Tibial artery (tissue), 4 donors: ENCODE results near the gene LBHD2.

Source experiments
- DNase-seq, 2 donors: peaks; one replicate each; pipeline ENCODE4 v3.0.0-alpha.2; 2019
- H3K27ac ChIP-seq, 2 donors: fragments of 200-600 bp; sonication (generic) in 1 of 2; 1 replicate in 1 of 2; 2 replicates in 1 of 2; pipeline ENCODE4 v1.5.1; 2018 to 2019; ENCODE audit warnings: mild to moderate bottlenecking in 1 of 2
- H3K27me3 ChIP-seq, 2 donors: fragments of 200-600 bp; sonication (generic) in 1 of 2; one replicate each; pipeline versions ENCODE4 v1.5.1 to v1.6.0; 2016 to 2019
- H3K36me3 ChIP-seq, 3 donors: fragments of 200-600 bp; sonication (generic) in 2 of 3; one replicate each; pipeline ENCODE4 v1.5.1; 2016 to 2019; ENCODE audit warnings: mild to moderate bottlenecking in 2 of 3
- H3K4me1 ChIP-seq, 4 donors: fragments of 200-600 bp; sonication (generic) in 2 of 4; 1 replicate in 3 of 4; 2 replicates in 1 of 4; pipeline ENCODE4 v1.5.1; 2016 to 2019
- H3K4me3 ChIP-seq, 2 donors: fragments of 200-600 bp; sonication (generic) in 1 of 2; 1 replicate in 1 of 2; 2 replicates in 1 of 2; pipeline ENCODE4 v1.5.1; 2018 to 2019; ENCODE audit warnings: mild to moderate bottlenecking in 2 of 2
- H3K9me3 ChIP-seq, 3 donors: fragments of 200-600 bp; sonication (generic) in 1 of 3; one replicate each; pipeline ENCODE4 v1.5.1; 2016 to 2019
- intact Hi-C: fragments of 100-400 bp; cut with DNase I; formaldehyde crosslinking; loops from one replicate; pipeline ENCODE4 v1.15.0; 2023; ENCODE audit warnings: low total_unique reads
- TF ChIP-seq, protein P1 (sequence below), 2 experiments: fragments of 200-600 bp in 1 of 2; fragments of 450-650 bp in 1 of 2; IDR thresholded peaks; one replicate each; pipeline ENCODE4 v1.5.1; 2017 to 2019; ENCODE audit warnings: antibody characterized with exemption in 2 of 2, mild to moderate bottlenecking in 1 of 2, moderate library complexity in 1 of 2

Gene LBHD2

DNA sequence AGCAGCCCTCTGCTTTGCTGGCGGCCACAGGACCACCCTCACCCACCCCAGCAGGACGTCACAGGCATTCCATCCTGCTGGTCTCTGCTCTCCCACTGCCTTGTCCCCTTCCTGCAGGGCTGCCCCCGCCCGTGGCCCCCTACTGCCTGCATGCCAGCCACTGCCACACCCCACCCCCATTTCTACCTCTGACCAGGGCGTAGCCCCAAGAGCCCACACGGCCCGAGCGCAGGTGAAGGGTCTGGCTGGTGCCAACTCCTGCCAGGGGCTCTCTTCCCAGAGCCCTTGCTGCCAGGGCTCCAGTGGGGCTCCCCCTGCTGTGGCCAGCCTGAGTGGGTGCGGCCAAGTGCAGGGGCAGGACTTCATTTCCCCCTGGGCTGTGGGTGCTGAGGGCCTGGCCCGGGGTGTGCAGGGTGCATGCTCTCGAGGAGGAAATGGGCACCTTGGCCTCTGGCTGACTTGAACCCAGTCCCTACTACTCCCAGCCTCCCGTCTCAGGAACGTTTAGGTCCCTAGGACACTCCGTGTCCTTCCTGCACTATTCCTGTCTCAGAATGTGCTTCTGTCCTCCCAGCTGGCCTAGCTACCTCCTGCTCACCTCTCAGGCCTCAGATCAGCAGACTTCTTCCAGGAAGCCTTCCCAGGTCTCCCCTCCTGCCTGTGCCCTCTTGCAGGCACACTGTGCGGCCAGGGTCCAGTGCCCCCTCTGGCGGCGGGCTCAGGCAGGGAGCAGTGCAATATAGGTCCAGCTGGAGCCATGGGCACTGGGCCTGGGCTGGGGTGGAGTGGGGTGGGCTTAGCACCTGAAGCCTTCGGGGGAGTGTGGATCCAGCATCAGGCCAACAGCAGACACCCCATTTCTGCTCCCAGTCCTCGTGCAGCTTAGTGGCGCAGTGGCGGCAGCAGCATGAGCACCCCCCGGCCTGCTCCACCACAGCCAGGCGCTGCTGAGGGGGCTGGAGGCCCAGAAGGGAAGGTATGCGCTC is 1.4 kb downstream of the LBHD2 start:
- Histone ChIP-seq H3K4me1 (peaks cover 0 to 7% (median 5%) of the 10 kb centered on the region in 4 donors), H3K9me3 (no peaks in the 10 kb centered on the region), H3K36me3 (no peaks in the 10 kb centered on the region), H3K27ac (no peak overlapping the region), H3K4me3 (no peak overlapping the region), H3K27me3 (peaks cover 0 to 81% of the 10 kb centered on the region in 2 donors)
- no peak for DNase-seq
- intact Hi-C loops: no loop called here
- TF ChIP-seq, protein P1, sequence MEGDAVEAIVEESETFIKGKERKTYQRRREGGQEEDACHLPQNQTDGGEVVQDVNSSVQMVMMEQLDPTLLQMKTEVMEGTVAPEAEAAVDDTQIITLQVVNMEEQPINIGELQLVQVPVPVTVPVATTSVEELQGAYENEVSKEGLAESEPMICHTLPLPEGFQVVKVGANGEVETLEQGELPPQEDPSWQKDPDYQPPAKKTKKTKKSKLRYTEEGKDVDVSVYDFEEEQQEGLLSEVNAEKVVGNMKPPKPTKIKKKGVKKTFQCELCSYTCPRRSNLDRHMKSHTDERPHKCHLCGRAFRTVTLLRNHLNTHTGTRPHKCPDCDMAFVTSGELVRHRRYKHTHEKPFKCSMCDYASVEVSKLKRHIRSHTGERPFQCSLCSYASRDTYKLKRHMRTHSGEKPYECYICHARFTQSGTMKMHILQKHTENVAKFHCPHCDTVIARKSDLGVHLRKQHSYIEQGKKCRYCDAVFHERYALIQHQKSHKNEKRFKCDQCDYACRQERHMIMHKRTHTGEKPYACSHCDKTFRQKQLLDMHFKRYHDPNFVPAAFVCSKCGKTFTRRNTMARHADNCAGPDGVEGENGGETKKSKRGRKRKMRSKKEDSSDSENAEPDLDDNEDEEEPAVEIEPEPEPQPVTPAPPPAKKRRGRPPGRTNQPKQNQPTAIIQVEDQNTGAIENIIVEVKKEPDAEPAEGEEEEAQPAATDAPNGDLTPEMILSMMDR (IDR thresholded peaks at IDR 0.05): no peak

DNA sequence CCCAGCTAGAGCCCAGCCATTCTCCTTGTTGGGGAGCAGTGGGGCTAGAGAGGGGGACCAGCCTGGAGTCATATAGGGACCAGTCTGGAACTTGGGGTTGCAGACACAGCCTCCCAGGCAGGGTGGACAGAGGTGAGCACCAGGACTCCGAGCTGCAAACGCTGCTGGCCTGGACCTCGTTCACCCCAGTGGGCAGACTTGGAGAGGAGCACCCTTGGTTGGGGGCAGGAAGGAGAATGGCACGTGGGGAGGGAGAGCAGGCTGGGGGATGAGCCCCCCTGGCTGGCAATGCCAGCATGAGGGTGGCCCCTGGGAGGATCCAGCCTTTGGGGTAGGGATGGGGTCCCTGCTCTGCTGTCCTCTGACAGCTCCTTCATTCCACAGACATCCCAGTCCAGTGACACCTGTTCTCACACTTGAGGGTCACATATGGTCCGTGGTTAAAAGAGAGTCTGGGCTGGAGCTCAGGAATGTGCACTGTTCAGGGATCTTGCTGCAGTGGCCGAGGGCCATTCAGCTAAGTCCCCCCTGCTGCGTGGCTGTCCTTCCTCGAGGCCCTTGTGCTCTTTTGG is 2.8 kb downstream of the LBHD2 start:
- intact Hi-C loops: no loop called here
- DNase-seq: no peak
- Histone ChIP-seq H3K27ac (no peak overlapping the region), H3K4me3 (no peak overlapping the region), H3K4me1 (peaks cover 0 to 20% (median 14%) of the 10 kb centered on the region in 4 donors), H3K9me3 (no peaks in the 10 kb centered on the region), H3K36me3 (no peaks in the 10 kb centered on the region), H3K27me3 (peaks cover 0 to 84% of the 10 kb centered on the region in 2 donors)
- TF ChIP-seq, protein P1 (IDR thresholded peaks at IDR 0.05): no peak

DNA sequence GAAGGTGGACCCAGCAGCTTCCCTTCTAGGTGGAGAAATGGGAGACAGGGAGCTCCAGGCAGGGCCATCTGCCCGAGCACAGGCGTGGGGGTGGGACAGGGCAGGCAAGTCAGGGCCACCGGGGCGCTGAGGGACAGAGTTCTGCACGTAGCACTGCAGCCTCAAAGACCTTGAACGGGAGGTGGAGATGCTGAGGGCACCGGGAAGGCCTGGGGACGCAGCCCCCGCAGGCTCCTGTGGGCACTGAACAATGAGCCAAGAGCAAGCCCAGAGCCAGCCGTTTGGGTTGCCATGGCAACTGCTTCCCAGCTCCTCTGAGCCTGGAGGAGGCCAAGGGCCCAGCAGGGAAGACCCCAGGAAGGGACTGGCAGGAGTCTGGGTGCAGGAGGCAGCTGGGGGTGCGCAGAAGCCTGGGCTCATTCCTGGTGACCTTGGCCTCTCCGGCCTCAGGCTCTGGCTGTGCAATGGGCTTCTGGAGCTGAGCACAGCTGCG is 3.4 kb downstream of the LBHD2 start:
- H3K4me1 ChIP-seq: peaks cover 0 to 21% (median 14%) of the 10 kb centered on the region in 4 donors
- no peak overlapping the region for H3K4me3 ChIP-seq
- no peaks in the 10 kb centered on the region for H3K9me3 ChIP-seq
- TF ChIP-seq, protein P1 (IDR thresholded peaks at IDR 0.05): no peak
- DNase-seq: no peak
- no peak overlapping the region for H3K27ac ChIP-seq
- H3K36me3 ChIP-seq: no peaks in the 10 kb centered on the region
- intact Hi-C loops: no loop called here
- H3K27me3 ChIP-seq: peaks cover 0 to 79% of the 10 kb centered on the region in 2 donors

DNA sequence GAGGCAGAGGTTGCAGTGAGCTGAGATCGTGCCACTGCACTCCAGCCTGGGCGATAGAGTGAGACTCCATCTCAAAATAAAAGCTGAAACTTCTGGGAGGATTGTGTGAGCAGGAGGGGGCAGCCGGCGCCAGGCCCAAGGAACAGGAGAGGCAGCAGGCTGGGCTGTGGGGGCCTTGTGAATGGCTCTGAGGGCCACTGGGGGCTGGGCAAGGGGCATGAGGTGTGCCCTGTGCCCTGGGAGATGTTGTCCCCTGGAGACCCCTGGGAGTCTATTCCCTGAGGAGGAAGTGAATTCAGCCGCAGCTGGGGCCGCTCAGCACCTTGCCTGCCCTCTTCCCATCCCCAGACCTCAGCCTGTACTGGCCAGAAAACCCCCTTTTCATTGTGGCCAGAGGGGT is 4.9 kb downstream of the LBHD2 start:
- Histone ChIP-seq H3K4me3 (no peak overlapping the region), H3K9me3 (no peaks in the 10 kb centered on the region), H3K27ac (no peak overlapping the region), H3K27me3 (peaks cover 0 to 69% of the 10 kb centered on the region in 2 donors), H3K36me3 (no peaks in the 10 kb centered on the region), H3K4me1 (peaks cover 0 to 20% (median 13%) of the 10 kb centered on the region in 4 donors)
- intact Hi-C loops: no loop called here
- TF ChIP-seq, protein P1 (IDR thresholded peaks at IDR 0.05): no peak
- no peak for DNase-seq

DNA sequence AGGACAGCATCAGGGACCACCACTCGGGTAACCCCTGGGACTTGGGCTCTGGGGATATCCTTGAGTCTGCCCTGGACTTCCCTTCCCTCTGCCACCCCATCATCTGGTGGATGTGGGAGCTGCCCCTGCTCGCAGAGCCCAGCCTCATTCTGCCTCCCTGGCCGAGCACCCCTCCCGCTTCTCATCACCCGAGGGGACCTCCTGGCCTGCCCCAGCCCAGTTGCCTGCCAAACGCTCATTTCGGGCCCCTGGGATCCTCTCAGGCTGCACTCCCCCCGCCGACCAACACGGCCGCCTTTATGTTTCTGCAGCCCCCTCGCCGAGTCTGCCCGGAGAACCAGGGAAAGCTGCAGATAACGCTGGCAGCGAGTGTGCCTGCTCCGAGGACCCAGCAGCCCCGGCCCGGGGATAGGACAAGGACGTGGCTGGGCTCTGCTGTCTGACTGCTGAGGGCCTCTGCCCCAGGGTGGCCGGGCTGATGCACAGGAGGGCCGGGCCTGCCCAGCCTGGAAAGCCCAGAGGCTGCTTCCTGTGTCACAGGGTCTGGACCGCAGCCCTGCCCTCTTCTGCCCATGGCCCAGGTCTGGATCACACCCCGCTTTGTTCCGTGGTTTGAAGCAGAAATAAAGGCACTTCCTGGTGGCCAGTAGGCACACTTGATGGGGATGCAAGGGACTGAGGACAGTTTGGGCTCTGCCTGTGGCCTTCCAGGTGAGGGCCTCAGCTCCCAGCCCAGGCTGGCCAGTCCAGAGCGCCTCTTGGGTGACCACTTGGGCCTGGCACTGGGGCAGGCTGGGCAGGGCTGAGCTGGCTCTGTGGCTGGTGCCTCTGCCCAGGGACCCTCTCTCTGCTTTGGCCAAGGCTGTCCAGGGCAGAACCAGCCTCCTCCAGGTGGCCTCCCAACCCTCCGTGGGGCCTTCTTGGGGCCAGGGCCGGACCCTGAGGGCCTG is 5.7 kb downstream of the LBHD2 start:
- no peaks in the 10 kb centered on the region for H3K9me3 ChIP-seq
- H3K36me3 ChIP-seq: no peaks in the 10 kb centered on the region
- TF ChIP-seq, protein P1 (IDR thresholded peaks at IDR 0.05): no peak
- H3K27ac ChIP-seq: no peak overlapping the region
- H3K27me3 ChIP-seq: peaks cover 0 to 61% of the 10 kb centered on the region in 2 donors
- no peak overlapping the region for H3K4me3 ChIP-seq
- DNase-seq: no peak
- intact Hi-C loops: no loop called here
- peaks cover 0 to 15% (median 9%) of the 10 kb centered on the region in 4 donors for H3K4me1 ChIP-seq
